Measurements from ENCODE around the gene MAP3K13.

Gene MAP3K13

GRCh38 chr3:185423178-185423577 lies 60.2 kb downstream of the MAP3K13 start:
- no peak for TF ChIP-seq EZH2 (IDR thresholded peaks at IDR 0.05; ENCODE audit: borderline replicate concordance, low read depth, low read length, severe bottlenecking)
- TF ChIP-seq CTCF (IDR thresholded peaks at IDR 0.05; ENCODE audit: borderline replicate concordance, extremely low read depth, low read length, poor library complexity, severe bottlenecking) = no peak
- H3K4me1 ChIP-seq (ENCODE audit: insufficient read depth, low read length) = no peaks in the 10 kb centered on the region
- ATAC-seq (ENCODE audit: insufficient read depth, low read depth) (no peak), DNase-seq (no peak)
- H3K4me3 ChIP-seq (ENCODE audit: low read depth in 1 of 2, low read length in 2 of 2) = no peak overlapping the region
- H3K27ac ChIP-seq (ENCODE audit: low read length) = no peak overlapping the region
- H3K36me3 ChIP-seq (ENCODE audit: insufficient read depth, low read length) = no peaks in the 10 kb centered on the region
- no peak overlapping the region for H2AFZ ChIP-seq (ENCODE audit: low read depth, low read length)
- no peaks in the 10 kb centered on the region for H3K9me3 ChIP-seq (ENCODE audit: insufficient read depth, low read length, severe bottlenecking)
- H3K4me2 ChIP-seq (ENCODE audit: insufficient read depth, low read length) = no peak overlapping the region
- H4K20me1 ChIP-seq (ENCODE audit: insufficient read depth, low read length) = no peaks in the 10 kb centered on the region
- H3K79me2 ChIP-seq (ENCODE audit: insufficient read depth, low read length) = no peaks in the 10 kb centered on the region
- no peaks in the 10 kb centered on the region for H3K27me3 ChIP-seq (ENCODE audit: insufficient read depth, low read length, poor library complexity)
- H3K9ac ChIP-seq (ENCODE audit: low read depth, low read length) = no peak overlapping the region

- Histone ChIP-seq H3K4me2 (ENCODE audit: insufficient read depth, low read length) (no peak overlapping the region), H3K4me3 (ENCODE audit: low read depth in 1 of 2, low read length in 2 of 2) (no peak overlapping the region), H3K9me3 (ENCODE audit: insufficient read depth, low read length, severe bottlenecking) (no peaks in the 10 kb centered on the region), H3K79me2 (ENCODE audit: insufficient read depth, low read length) (no peaks in the 10 kb centered on the region), H3K27ac (ENCODE audit: low read length) (no peak overlapping the region), H3K4me1 (ENCODE audit: insufficient read depth, low read length) (no peaks in the 10 kb centered on the region), H3K9ac (ENCODE audit: low read depth, low read length) (no peak overlapping the region), H3K36me3 (ENCODE audit: insufficient read depth, low read length) (no peaks in the 10 kb centered on the region), H3K27me3 (ENCODE audit: insufficient read depth, low read length, poor library complexity) (no peaks in the 10 kb centered on the region), H2AFZ (ENCODE audit: low read depth, low read length) (no peak overlapping the region), H4K20me1 (ENCODE audit: insufficient read depth, low read length) (no peaks in the 10 kb centered on the region)
- ATAC-seq (ENCODE audit: insufficient read depth, low read depth) (no peak), DNase-seq (no peak)
- TF ChIP-seq EZH2 (IDR thresholded peaks at IDR 0.05; ENCODE audit: borderline replicate concordance, low read depth, low read length, severe bottlenecking) (no peak), CTCF (IDR thresholded peaks at IDR 0.05; ENCODE audit: borderline replicate concordance, extremely low read depth, low read length, poor library complexity, severe bottlenecking) (no peak)
Measured at GRCh38 chr3:185424435-185424834, 61.5 kb downstream of the MAP3K13 start.

GRCh38 chr3:185430375-185430774 lies 67.4 kb downstream of the MAP3K13 start:
- ATAC-seq (ENCODE audit: insufficient read depth, low read depth) (no peak), DNase-seq (no peak)
- no peaks in the 10 kb centered on the region for H3K27me3 ChIP-seq (ENCODE audit: insufficient read depth, low read length, poor library complexity)
- no peaks in the 10 kb centered on the region for H3K79me2 ChIP-seq (ENCODE audit: insufficient read depth, low read length)
- H3K27ac ChIP-seq (ENCODE audit: low read length) = no peak overlapping the region
- no peak overlapping the region for H2AFZ ChIP-seq (ENCODE audit: low read depth, low read length)
- no peaks in the 10 kb centered on the region for H3K36me3 ChIP-seq (ENCODE audit: insufficient read depth, low read length)
- no peak overlapping the region for H3K4me3 ChIP-seq (ENCODE audit: low read depth in 1 of 2, low read length in 2 of 2)
- H3K9me3 ChIP-seq (ENCODE audit: insufficient read depth, low read length, severe bottlenecking) = no peaks in the 10 kb centered on the region
- H3K9ac ChIP-seq (ENCODE audit: low read depth, low read length) = no peak overlapping the region
- H3K4me2 ChIP-seq (ENCODE audit: insufficient read depth, low read length) = no peak overlapping the region
- no peak for TF ChIP-seq EZH2 (IDR thresholded peaks at IDR 0.05; ENCODE audit: borderline replicate concordance, low read depth, low read length, severe bottlenecking)
- no peak for TF ChIP-seq CTCF (IDR thresholded peaks at IDR 0.05; ENCODE audit: borderline replicate concordance, extremely low read depth, low read length, poor library complexity, severe bottlenecking)
- H3K4me1 ChIP-seq (ENCODE audit: insufficient read depth, low read length) = no peaks in the 10 kb centered on the region
- no peaks in the 10 kb centered on the region for H4K20me1 ChIP-seq (ENCODE audit: insufficient read depth, low read length)

All from DND-41 (cell line).